WTC11 (cell line): ENCODE results near the gene HOXA1. TPM values are rescaled to one million over a fixed set of nuclear protein-coding genes. Genes with fewer than 3 reads are reported as not detected.

Source experiments
- ATAC-seq: fragments of 200-7000 bp; cut with Tn5 transposase; 2 replicates; pipeline ENCODE4 v1.10.0; 2021; ENCODE audit warnings: mild to moderate bottlenecking, moderate library complexity
- CTCF ChIA-PET: fragments of 300-600 bp; sonication (Branson Sonifier 250); formaldehyde crosslinking; loops from one replicate; lab custom pipeline; 2021; ENCODE audit warnings: antibody characterized with exemption; lab: Charles Lee
- POLR2A ChIA-PET: fragments of 350-600 bp; sonication (Branson Sonifier 250); formaldehyde crosslinking; loops from one replicate; lab custom pipeline; 2021; ENCODE audit warnings: antibody characterized with exemption; lab: Charles Lee
- DNase-seq: peaks from one replicate; pipeline ENCODE4 v3.0.0; 2021; ENCODE audit warnings: low spot score
- H3K27ac Mint-ChIP-seq: 2 replicates; pipeline ENCODE4 v1.8.0; 2021; ENCODE audit warnings: mixed read lengths
- H3K27me3 Mint-ChIP-seq: 2 replicates; pipeline ENCODE4 v1.8.0; 2021; ENCODE audit warnings: low read depth, mild to moderate bottlenecking, moderate library complexity, mixed read lengths
- H3K36me3 Mint-ChIP-seq: 2 replicates; pipeline ENCODE4 v1.8.0; 2021; ENCODE audit warnings: mixed read lengths
- H3K4me1 Mint-ChIP-seq: 2 replicates; pipeline ENCODE4 v1.8.0; 2022; ENCODE audit warnings: mixed read lengths
- H3K4me3 Mint-ChIP-seq: 2 replicates; pipeline ENCODE4 v1.8.0; 2021; ENCODE audit warnings: mild to moderate bottlenecking, moderate library complexity, mixed read lengths
- H3K9me3 Mint-ChIP-seq: 2 replicates; pipeline ENCODE4 v1.8.0; 2021; ENCODE audit warnings: mixed read lengths
- ATF6 ChIP-seq: sonication (generic); formaldehyde crosslinking; IDR thresholded peaks from 2 replicates; pipeline ENCODE4 v1.8.1; 2023; ENCODE audit warnings: mild to moderate bottlenecking, missing genetic modification reagents
- FOXP1 ChIP-seq: sonication (generic); formaldehyde crosslinking; IDR thresholded peaks from 2 replicates; pipeline ENCODE4 v1.8.0; 2022; ENCODE audit warnings: missing genetic modification reagents, mild to moderate bottlenecking, moderate library complexity, borderline replicate concordance
- FOXP4 ChIP-seq: sonication (generic); formaldehyde crosslinking; IDR thresholded peaks from 2 replicates; pipeline ENCODE4 v1.8.0; 2022; ENCODE audit warnings: mild to moderate bottlenecking, missing genetic modification reagents
- GRHL2 ChIP-seq: fragments of 250-450 bp; sonication (Bioruptor Pico); IDR thresholded peaks from 2 replicates; pipeline ENCODE4 v1.8.0; 2022; ENCODE audit warnings: mild to moderate bottlenecking, moderate library complexity; ENCODE audit not compliant: insufficient replicate concordance, severe bottlenecking
- HMGA2 ChIP-seq: fragments of 250-450 bp; sonication (Bioruptor Pico); IDR thresholded peaks from 2 replicates; pipeline ENCODE4 v1.4.0; 2021; ENCODE audit warnings: mild to moderate bottlenecking, moderate library complexity
- IRF2 ChIP-seq: sonication (generic); formaldehyde crosslinking; IDR thresholded peaks from 2 replicates; pipeline ENCODE4 v1.8.0; 2022; ENCODE audit warnings: low read depth, missing genetic modification reagents, borderline replicate concordance
- NFATC4 ChIP-seq: fragments of 250-450 bp; sonication (Bioruptor Pico); IDR thresholded peaks from 2 replicates; pipeline ENCODE4 v1.9.0; 2021; ENCODE audit warnings: mild to moderate bottlenecking
- ZBTB21 ChIP-seq: sonication (generic); formaldehyde crosslinking; IDR thresholded peaks from 2 replicates; pipeline ENCODE4 v1.8.1; 2023; ENCODE audit warnings: mild to moderate bottlenecking, missing genetic modification reagents, borderline replicate concordance
- ZNF263 ChIP-seq: sonication (generic); formaldehyde crosslinking; IDR thresholded peaks from 2 replicates; pipeline ENCODE4 v1.8.1; 2022; ENCODE audit warnings: low read depth, mild to moderate bottlenecking, moderate library complexity, missing genetic modification reagents
- ZNF423 ChIP-seq: fragments of 250-450 bp; sonication (Bioruptor Pico); IDR thresholded peaks from 2 replicates; pipeline ENCODE4 v2.1.2; 2022; ENCODE audit warnings: mild to moderate bottlenecking, moderate library complexity
- total RNA-seq: library from RNA; stranded (reverse); gene quantifications from 3 replicates; pipeline ENCODE4 v1.2.3, GENCODE V29; 2021
- TF ChIP-seq, protein P1 (sequence below): fragments of 250-450 bp; sonication (Bioruptor Pico); IDR thresholded peaks from 2 replicates; pipeline ENCODE4 v1.8.0; 2021; ENCODE audit warnings: mild to moderate bottlenecking
- TF ChIP-seq, protein P2 (sequence below): sonication (generic); formaldehyde crosslinking; IDR thresholded peaks from 2 replicates; pipeline ENCODE4 v1.8.0; 2022; ENCODE audit warnings: missing genetic modification reagents

Gene HOXA1
- total RNA-seq, 1 experiment from 2014 or later, result not detected

DNA sequence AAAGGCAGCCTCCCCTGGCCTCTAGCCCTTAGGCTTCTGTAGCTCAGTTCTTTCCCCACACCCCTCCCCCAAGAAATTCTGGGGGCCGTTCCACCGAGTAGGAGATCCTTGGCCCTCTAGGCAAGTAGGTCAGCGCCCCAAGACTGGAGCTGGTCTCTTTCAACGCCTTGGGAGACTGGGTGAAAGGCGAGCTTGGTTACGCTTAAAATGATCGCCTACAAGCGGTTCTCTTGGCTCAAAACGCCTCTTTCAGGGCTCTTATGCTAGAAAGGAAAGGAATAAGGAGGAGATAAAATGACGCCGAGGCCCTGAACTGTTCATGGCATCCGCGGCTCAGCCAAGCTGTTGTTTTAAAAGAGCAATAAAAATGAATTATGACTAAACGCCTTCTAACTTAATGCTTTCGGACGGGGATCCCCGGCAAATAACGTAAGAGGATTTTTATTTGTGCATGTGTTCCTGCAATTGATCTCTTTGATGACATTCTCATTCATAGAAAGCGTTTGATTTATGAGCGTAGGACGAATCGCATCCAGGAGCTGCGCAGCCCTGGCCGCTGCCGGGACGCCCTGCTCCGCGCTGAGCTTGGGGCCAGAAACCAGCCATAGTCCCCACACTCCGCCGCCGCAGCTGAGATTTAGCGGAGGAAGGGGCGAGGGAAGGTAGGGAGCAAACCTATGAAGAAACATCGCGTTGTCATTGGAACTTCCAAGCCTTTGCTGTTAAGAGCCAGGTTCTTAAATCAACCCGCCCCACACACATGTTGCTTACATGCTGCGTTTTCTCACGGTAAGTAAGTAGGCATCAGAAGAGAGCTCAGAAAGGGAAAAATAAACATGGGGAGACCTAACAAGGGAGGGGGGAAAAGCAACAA, 3.0 kb upstream of the HOXA1 start:
- Mint-ChIP-seq H3K27ac (no peak overlapping the region), H3K27me3 (peaks cover 100% of the 10 kb centered on the region), H3K4me3 (no peak overlapping the region), H3K36me3 (peaks cover 6% of the 10 kb centered on the region), H3K4me1 (peaks cover 62% of the 10 kb centered on the region), H3K9me3 (no peaks in the 10 kb centered on the region)
- CTCF ChIA-PET, result interaction anchor here (1.0 to 2.3 kb wide), 7 partner anchors 10 to 81 kb away, joined by 3 to 10 read pairs (median 4); partner anchors contain the start of genes HOXA10 and HOXA5
- POLR2A ChIA-PET, result interaction anchor here (0.9 kb wide), 1 partner anchor 10 kb away, joined by 3 read pairs; no protein-coding TSS in a partner anchor
- ATAC-seq (no peak), DNase-seq (no peak)
- TF ChIP-seq IRF2, result no peak
- TF ChIP-seq, protein P1, sequence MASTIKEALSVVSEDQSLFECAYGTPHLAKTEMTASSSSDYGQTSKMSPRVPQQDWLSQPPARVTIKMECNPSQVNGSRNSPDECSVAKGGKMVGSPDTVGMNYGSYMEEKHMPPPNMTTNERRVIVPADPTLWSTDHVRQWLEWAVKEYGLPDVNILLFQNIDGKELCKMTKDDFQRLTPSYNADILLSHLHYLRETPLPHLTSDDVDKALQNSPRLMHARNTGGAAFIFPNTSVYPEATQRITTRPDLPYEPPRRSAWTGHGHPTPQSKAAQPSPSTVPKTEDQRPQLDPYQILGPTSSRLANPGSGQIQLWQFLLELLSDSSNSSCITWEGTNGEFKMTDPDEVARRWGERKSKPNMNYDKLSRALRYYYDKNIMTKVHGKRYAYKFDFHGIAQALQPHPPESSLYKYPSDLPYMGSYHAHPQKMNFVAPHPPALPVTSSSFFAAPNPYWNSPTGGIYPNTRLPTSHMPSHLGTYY (CRISPR knock-in tag), result no peak
- TF ChIP-seq, protein P2, sequence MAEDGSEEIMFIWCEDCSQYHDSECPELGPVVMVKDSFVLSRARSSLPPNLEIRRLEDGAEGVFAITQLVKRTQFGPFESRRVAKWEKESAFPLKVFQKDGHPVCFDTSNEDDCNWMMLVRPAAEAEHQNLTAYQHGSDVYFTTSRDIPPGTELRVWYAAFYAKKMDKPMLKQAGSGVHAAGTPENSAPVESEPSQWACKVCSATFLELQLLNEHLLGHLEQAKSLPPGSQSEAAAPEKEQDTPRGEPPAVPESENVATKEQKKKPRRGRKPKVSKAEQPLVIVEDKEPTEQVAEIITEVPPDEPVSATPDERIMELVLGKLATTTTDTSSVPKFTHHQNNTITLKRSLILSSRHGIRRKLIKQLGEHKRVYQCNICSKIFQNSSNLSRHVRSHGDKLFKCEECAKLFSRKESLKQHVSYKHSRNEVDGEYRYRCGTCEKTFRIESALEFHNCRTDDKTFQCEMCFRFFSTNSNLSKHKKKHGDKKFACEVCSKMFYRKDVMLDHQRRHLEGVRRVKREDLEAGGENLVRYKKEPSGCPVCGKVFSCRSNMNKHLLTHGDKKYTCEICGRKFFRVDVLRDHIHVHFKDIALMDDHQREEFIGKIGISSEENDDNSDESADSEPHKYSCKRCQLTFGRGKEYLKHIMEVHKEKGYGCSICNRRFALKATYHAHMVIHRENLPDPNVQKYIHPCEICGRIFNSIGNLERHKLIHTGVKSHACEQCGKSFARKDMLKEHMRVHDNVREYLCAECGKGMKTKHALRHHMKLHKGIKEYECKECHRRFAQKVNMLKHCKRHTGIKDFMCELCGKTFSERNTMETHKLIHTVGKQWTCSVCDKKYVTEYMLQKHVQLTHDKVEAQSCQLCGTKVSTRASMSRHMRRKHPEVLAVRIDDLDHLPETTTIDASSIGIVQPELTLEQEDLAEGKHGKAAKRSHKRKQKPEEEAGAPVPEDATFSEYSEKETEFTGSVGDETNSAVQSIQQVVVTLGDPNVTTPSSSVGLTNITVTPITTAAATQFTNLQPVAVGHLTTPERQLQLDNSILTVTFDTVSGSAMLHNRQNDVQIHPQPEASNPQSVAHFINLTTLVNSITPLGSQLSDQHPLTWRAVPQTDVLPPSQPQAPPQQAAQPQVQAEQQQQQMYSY, result no peak
- TF ChIP-seq ZBTB21 (CRISPR knock-in tag), result no peak
- no peak for TF ChIP-seq FOXP4

DNA sequence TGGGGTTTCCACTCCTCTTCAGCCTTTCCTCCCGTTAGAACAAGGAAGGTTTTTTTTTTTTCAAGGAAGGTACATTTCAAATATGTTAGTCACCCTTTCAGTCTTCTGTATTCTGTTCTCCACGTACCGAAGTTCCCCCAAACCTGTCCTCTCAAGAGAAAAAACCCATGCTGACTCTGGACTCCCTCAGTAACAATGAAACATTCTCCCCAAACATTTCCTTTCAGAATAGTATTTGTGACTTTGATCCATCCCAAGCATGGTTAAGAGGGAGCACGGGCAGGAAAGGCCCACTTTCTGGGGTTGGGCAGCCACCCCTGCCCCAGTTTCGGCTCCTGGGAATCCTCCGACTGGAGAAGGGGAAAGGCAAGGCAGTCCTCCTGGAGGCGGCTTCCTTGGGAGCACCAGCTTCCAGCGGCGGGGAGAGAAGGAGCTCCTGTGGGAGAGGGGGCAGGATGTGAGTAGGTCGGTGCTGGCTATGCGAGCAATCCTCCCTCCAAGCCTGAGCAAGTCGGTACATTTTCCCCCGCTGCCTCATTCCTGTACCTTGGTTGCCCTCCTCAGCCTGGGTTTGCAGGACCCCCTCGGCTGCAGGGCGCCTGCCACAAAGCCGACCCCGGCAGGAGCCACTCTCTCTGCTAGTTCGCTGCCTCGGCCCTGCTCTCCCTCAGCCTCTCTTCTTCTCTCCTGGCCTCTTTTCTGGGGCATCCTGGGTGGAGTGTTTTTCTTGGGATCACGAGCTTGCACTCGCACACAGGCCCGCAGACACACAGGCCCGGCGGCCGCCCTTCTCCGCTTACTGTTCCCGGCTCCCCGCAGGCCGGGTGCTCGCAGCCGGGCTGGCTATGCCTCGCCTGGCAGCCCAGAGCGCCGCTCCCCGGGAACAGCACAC, 2.1 kb upstream of the HOXA1 start:
- no peak overlapping the region for H3K27ac Mint-ChIP-seq
- peaks cover 100% of the 10 kb centered on the region for H3K27me3 Mint-ChIP-seq
- POLR2A ChIA-PET, result interaction anchor here (0.9 kb wide), 1 partner anchor 11 kb away, joined by 3 read pairs; no protein-coding TSS in a partner anchor
- ATAC-seq (no peak), DNase-seq (no peak)
- H3K4me3 Mint-ChIP-seq, result peak overlapping the region; percentile 76
- peaks cover 62% of the 10 kb centered on the region for H3K4me1 Mint-ChIP-seq
- CTCF ChIA-PET, result interaction anchor here (1.0 to 2.7 kb wide), 7 partner anchors 11 to 240 kb away, joined by 4 to 10 read pairs (median 5); partner anchors contain the start of genes HOXA10 and HOXA5
- peaks cover 6% of the 10 kb centered on the region for H3K36me3 Mint-ChIP-seq
- no peaks in the 10 kb centered on the region for H3K9me3 Mint-ChIP-seq
- TF ChIP-seq FOXP1 (CRISPR knock-in tag) (no peak), ATF6 (no peak), HMGA2 (no peak), GRHL2 (CRISPR knock-in tag) (no peak), ZNF423 (CRISPR knock-in tag) (0 out of 2 replicates have a peak, but pooled peaks have one; percentile 17), ZNF263 (CRISPR knock-in tag) (peak; percentile 72; the same call in 1 of the 2 replicates), NFATC4 (no peak)
- TF ChIP-seq, all 79 proteins: peak for 2
